Measurements from ENCODE around the gene EXD3.

DNA sequence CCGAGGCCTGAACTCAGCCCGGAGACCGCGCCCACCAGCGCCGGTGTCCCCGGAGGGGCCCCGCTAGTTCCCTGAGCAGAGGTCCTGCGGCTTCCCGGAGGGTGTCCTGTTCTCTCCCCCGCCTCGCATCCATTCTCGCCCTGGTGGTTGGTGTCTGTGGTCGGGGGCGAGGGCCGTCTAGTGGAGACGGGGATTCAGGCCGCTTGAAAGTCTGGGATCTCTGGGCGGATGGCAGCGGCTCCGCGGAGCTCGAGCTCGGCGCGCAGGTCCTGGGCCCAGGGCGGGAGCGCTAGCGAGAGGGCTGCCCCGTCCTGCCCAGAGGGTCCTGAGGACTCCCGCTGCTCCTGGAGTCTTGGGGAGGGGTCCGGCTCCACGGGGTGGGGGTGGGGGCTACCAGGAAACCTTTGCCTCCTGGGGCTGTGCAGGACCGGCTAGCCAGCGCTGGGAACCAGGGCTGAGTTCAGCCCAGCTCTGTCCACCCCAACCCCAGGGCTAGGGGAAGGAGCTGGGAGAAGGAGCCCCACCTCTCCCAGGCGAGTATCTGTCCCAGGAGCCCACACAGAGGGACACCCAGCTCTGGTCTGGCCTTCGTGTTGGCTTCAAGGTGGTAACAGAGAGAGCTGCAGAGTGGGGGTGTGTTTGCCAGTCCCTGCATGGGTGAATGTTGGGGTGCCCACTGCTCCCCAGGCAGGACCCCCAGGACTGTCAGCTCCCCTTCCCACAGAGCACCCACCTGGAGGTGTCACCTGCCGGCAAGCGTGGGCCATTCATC lies 141.4 kb downstream of the EXD3 start:
- TF ChIP-seq, protein P1, sequence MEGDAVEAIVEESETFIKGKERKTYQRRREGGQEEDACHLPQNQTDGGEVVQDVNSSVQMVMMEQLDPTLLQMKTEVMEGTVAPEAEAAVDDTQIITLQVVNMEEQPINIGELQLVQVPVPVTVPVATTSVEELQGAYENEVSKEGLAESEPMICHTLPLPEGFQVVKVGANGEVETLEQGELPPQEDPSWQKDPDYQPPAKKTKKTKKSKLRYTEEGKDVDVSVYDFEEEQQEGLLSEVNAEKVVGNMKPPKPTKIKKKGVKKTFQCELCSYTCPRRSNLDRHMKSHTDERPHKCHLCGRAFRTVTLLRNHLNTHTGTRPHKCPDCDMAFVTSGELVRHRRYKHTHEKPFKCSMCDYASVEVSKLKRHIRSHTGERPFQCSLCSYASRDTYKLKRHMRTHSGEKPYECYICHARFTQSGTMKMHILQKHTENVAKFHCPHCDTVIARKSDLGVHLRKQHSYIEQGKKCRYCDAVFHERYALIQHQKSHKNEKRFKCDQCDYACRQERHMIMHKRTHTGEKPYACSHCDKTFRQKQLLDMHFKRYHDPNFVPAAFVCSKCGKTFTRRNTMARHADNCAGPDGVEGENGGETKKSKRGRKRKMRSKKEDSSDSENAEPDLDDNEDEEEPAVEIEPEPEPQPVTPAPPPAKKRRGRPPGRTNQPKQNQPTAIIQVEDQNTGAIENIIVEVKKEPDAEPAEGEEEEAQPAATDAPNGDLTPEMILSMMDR (IDR thresholded peaks at IDR 0.05) = no peak
- no peak for TF ChIP-seq POLR2AphosphoS5 (IDR thresholded peaks at IDR 0.05)

Measured in stomach (tissue), 4 donors.